ENCODE data around the gene SAMD4A. TPM values are rescaled to one million over a fixed set of nuclear protein-coding genes. Genes with fewer than 3 reads are reported as not detected.

SAMD4A gene
- total RNA-seq, 2 donors from 2014 or later = 1.9 to 8.0 TPM

- 92 to 94% methylated on average over 3 to 5 of the region's 5 CpGs for WGBS, 2 experiments (ENCODE audit: insufficient coverage in 1 of 2, insufficient read length in 1 of 2)
- Mint-ChIP-seq H3K27ac (no peak overlapping the region), H3K9me3 (no peaks in the 10 kb centered on the region), H3K36me3 (ENCODE audit: low read depth) (no peaks in the 10 kb centered on the region), H3K4me1 (no peaks in the 10 kb centered on the region), H3K27me3 (ENCODE audit: insufficient read depth) (no peaks in the 10 kb centered on the region), H3K4me3 (no peak overlapping the region)
- no peaks in the 10 kb centered on the region for H3K9me3 ChIP-seq (ENCODE audit: control insufficient read depth, low read length)
- DNase-seq = no peak
- no peak overlapping the region for H3K4me3 ChIP-seq (ENCODE audit: low read length)
- no peak overlapping the region for H3K9ac ChIP-seq (ENCODE audit: extremely low read depth, low read length, poor library complexity, severe bottlenecking)
- no peaks in the 10 kb centered on the region for H3K27me3 ChIP-seq (ENCODE audit: control insufficient read depth, insufficient read depth, low read length, poor library complexity, severe bottlenecking)
- H3K36me3 ChIP-seq (ENCODE audit: control insufficient read depth, insufficient read depth, low read length) = no peaks in the 10 kb centered on the region
- H3K4me1 ChIP-seq (ENCODE audit: control insufficient read depth, insufficient read depth, low read length) = no peaks in the 10 kb centered on the region
- TF ChIP-seq, protein P1, sequence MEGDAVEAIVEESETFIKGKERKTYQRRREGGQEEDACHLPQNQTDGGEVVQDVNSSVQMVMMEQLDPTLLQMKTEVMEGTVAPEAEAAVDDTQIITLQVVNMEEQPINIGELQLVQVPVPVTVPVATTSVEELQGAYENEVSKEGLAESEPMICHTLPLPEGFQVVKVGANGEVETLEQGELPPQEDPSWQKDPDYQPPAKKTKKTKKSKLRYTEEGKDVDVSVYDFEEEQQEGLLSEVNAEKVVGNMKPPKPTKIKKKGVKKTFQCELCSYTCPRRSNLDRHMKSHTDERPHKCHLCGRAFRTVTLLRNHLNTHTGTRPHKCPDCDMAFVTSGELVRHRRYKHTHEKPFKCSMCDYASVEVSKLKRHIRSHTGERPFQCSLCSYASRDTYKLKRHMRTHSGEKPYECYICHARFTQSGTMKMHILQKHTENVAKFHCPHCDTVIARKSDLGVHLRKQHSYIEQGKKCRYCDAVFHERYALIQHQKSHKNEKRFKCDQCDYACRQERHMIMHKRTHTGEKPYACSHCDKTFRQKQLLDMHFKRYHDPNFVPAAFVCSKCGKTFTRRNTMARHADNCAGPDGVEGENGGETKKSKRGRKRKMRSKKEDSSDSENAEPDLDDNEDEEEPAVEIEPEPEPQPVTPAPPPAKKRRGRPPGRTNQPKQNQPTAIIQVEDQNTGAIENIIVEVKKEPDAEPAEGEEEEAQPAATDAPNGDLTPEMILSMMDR (conservative IDR thresholded peaks at IDR 0.05) = no peak
- H3K27ac ChIP-seq (ENCODE audit: low read depth, low read length) = no peak overlapping the region
Observed at GRCh38 chr14:54783660-54784015, 216.7 kb downstream of the SAMD4A start.

DNA sequence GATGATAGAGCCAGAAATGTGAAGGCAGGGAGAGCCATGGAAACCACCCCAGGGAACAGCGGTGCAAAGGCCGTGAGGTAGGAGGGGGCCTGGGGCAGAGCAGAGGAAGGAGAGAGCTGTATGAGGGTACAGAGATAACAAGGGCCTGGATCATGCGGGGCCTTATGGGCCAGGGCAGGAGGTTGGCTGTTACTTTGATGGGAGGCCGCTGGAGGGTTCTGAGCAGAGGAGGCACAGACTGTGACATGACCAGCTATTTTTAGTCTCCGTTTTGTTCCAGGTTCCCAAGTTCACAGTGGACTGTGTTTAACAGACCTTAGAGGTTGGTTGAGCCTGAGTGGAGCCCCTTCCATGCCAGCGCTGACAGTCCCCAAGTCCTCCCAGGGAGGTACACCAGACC, 217.1 kb downstream of the SAMD4A start:
- no peak overlapping the region for H3K27ac Mint-ChIP-seq
- 94 to 95% methylated on average over 6 of the region's 6 CpGs for WGBS, 2 experiments (ENCODE audit: insufficient coverage in 1 of 2, insufficient read length in 1 of 2)
- H3K4me1 Mint-ChIP-seq = no peaks in the 10 kb centered on the region
- Histone ChIP-seq H3K4me1 (ENCODE audit: control insufficient read depth, insufficient read depth, low read length) (no peaks in the 10 kb centered on the region), H3K36me3 (ENCODE audit: control insufficient read depth, insufficient read depth, low read length) (no peaks in the 10 kb centered on the region), H3K9me3 (ENCODE audit: control insufficient read depth, low read length) (no peaks in the 10 kb centered on the region), H3K4me3 (ENCODE audit: low read length) (no peak overlapping the region), H3K27ac (ENCODE audit: low read depth, low read length) (no peak overlapping the region), H3K27me3 (ENCODE audit: control insufficient read depth, insufficient read depth, low read length, poor library complexity, severe bottlenecking) (no peaks in the 10 kb centered on the region), H3K9ac (ENCODE audit: extremely low read depth, low read length, poor library complexity, severe bottlenecking) (no peak overlapping the region)
- TF ChIP-seq, protein P1 (conservative IDR thresholded peaks at IDR 0.05) = no peak
- H3K36me3 Mint-ChIP-seq (ENCODE audit: low read depth) = no peaks in the 10 kb centered on the region
- no peaks in the 10 kb centered on the region for H3K27me3 Mint-ChIP-seq (ENCODE audit: insufficient read depth)
- H3K4me3 Mint-ChIP-seq = no peak overlapping the region
- no peak for DNase-seq
- H3K9me3 Mint-ChIP-seq = no peaks in the 10 kb centered on the region

- H3K9me3 Mint-ChIP-seq = no peaks in the 10 kb centered on the region
- H3K9me3 ChIP-seq (ENCODE audit: control insufficient read depth, low read length) = no peaks in the 10 kb centered on the region
- no peaks in the 10 kb centered on the region for H3K27me3 Mint-ChIP-seq (ENCODE audit: insufficient read depth)
- 88 to 92% methylated on average over 1 to 4 of the region's 4 CpGs for WGBS, 2 experiments (ENCODE audit: insufficient coverage in 1 of 2, insufficient read length in 1 of 2)
- H3K36me3 ChIP-seq (ENCODE audit: control insufficient read depth, insufficient read depth, low read length) = no peaks in the 10 kb centered on the region
- no peak overlapping the region for H3K9ac ChIP-seq (ENCODE audit: extremely low read depth, low read length, poor library complexity, severe bottlenecking)
- no peak overlapping the region for H3K4me3 ChIP-seq (ENCODE audit: low read length)
- no peak overlapping the region for H3K27ac Mint-ChIP-seq
- TF ChIP-seq, protein P1 (conservative IDR thresholded peaks at IDR 0.05) = no peak
- H3K4me3 Mint-ChIP-seq = no peak overlapping the region
- no peaks in the 10 kb centered on the region for H3K4me1 ChIP-seq (ENCODE audit: control insufficient read depth, insufficient read depth, low read length)
- no peak overlapping the region for H3K27ac ChIP-seq (ENCODE audit: low read depth, low read length)
- DNase-seq = no peak
- H3K27me3 ChIP-seq (ENCODE audit: control insufficient read depth, insufficient read depth, low read length, poor library complexity, severe bottlenecking) = no peaks in the 10 kb centered on the region
- H3K4me1 Mint-ChIP-seq = no peaks in the 10 kb centered on the region
- no peaks in the 10 kb centered on the region for H3K36me3 Mint-ChIP-seq (ENCODE audit: low read depth)
Observed at GRCh38 chr14:54784657-54785056, 217.7 kb downstream of the SAMD4A start.
